SK-N-SH (cell line): ENCODE data around the gene PCP4L1. TPM values are rescaled to one million over a fixed set of nuclear protein-coding genes. Genes with fewer than 3 reads are reported as not detected.

Experiments used
- CTCF ChIA-PET: fragments of 300-600, 350-600 bp; formaldehyde crosslinking; extraction: SDS; loops from one replicate; lab custom pipeline; 2021; lab: Yijun Ruan, JAX
- POLR2A ChIA-PET: fragments of 350-600 bp; sonication (Branson Sonifier 250); formaldehyde crosslinking; extraction: SDS; loops from one replicate; lab custom pipeline; 2020; ENCODE audit warnings: antibody characterized with exemption, inconsistent platforms; lab: Yijun Ruan, JAX
- DNase-seq: peaks from one replicate; pipeline ENCODE4 v3.0.0; 2012
- H2AFZ ChIP-seq: fragments of 200-600 bp; sonication (generic); 2 replicates; pipeline ENCODE4 v1.8.1; 2016; ENCODE audit warnings: antibody characterized with exemption, mild to moderate bottlenecking, low read depth
- H3F3A ChIP-seq: fragments of 200-600 bp; sonication (generic); replicated peaks from 2 replicates; pipeline ENCODE3; 2016; ENCODE audit warnings: antibody characterized with exemption, mild to moderate bottlenecking; ENCODE audit not compliant: insufficient read depth
- H3K27ac ChIP-seq, 2 experiments: fragments of 200-500 bp in 1 of 2; fragments of 200-600 bp in 1 of 2; sonication (Bioruptor generic) in 1 of 2; sonication (generic), shearing (Covaris generic) in 1 of 2; 2 replicates each; pipeline versions ENCODE4 v1.5.1 to v1.6.1; 2014 to 2016; ENCODE audit warnings: low read depth in 2 of 2, inconsistent platforms in 1 of 2, low read length in 1 of 2, mild to moderate bottlenecking in 1 of 2, mixed read lengths in 1 of 2
- H3K27me3 ChIP-seq: fragments of 200-600 bp; sonication (generic), shearing (Covaris generic); 2 replicates; pipeline ENCODE4 v1.6.1; 2016; ENCODE audit warnings: mixed run types; ENCODE audit not compliant: insufficient read depth
- H3K36me3 ChIP-seq, 2 experiments: fragments of 200-500 bp in 1 of 2; fragments of 200-600 bp in 1 of 2; sonication (Bioruptor generic) in 1 of 2; sonication (generic) in 1 of 2; replicated peaks in 1 of 2; 2 replicates each; pipeline versions ENCODE3 to v1.5.1; 2014 to 2016; ENCODE audit warnings: low read length in 1 of 2, mild to moderate bottlenecking in 1 of 2; ENCODE audit not compliant: insufficient read depth in 2 of 2, control insufficient read depth in 1 of 2
- H3K4me1 ChIP-seq, 2 experiments: fragments of 200-500 bp in 1 of 2; fragments of 200-600 bp in 1 of 2; sonication (Bioruptor generic) in 1 of 2; sonication (generic), shearing (Covaris generic) in 1 of 2; 2 replicates each; pipeline versions ENCODE4 v1.5.1 to v1.6.1; 2014 to 2016; ENCODE audit warnings: low read depth in 1 of 2, low read length in 1 of 2, mixed run types in 1 of 2; ENCODE audit not compliant: insufficient read depth in 2 of 2, control insufficient read depth in 1 of 2
- H3K4me2 ChIP-seq: fragments of 200-600 bp; sonication (generic), shearing (Covaris generic); 2 replicates; pipeline ENCODE4 v1.6.1; 2017; ENCODE audit warnings: mixed run types
- H3K4me3 ChIP-seq, 2 experiments: fragments of 200-500 bp in 1 of 2; fragments of 200-600 bp in 1 of 2; sonication (Bioruptor generic) in 1 of 2; sonication (generic), shearing (Covaris generic) in 1 of 2; 2 replicates each; pipeline versions ENCODE4 v1.5.1 to v1.8.1; 2014 to 2016; ENCODE audit warnings: low read depth in 2 of 2, inconsistent platforms in 1 of 2, low read length in 1 of 2, mild to moderate bottlenecking in 1 of 2, mixed read lengths in 1 of 2, moderate library complexity in 1 of 2
- H3K79me2 ChIP-seq: fragments of 200-600 bp; sonication (generic); 2 replicates; pipeline ENCODE4 v1.8.1; 2017; ENCODE audit warnings: mild to moderate bottlenecking; ENCODE audit not compliant: insufficient read depth
- H3K9ac ChIP-seq: fragments of 200-600 bp; sonication (generic); 2 replicates; pipeline ENCODE4 v1.6.1; 2017; ENCODE audit warnings: mixed run types
- H3K9me2 ChIP-seq: fragments of 200-600 bp; sonication (generic); 2 replicates; pipeline ENCODE4 v1.6.1; 2017; ENCODE audit warnings: mixed run types
- H3K9me3 ChIP-seq: fragments of 200-600 bp; sonication (generic); 2 replicates; pipeline ENCODE4 v1.6.1; 2017; ENCODE audit warnings: mixed run types, mild to moderate bottlenecking, moderate library complexity
- H4K20me1 ChIP-seq: fragments of 200-600 bp; sonication (generic); 2 replicates; pipeline ENCODE4 v1.6.1; 2017; ENCODE audit warnings: mild to moderate bottlenecking, mixed run types; ENCODE audit not compliant: insufficient read depth
- CHD2 ChIP-seq: fragments of 150-350 bp; IDR thresholded peaks from 2 replicates; pipeline ENCODE4 v1.6.1; 2018; ENCODE audit warnings: low read length; ENCODE audit not compliant: partially characterized antibody
- ELF1 ChIP-seq: IDR thresholded peaks from 2 replicates; pipeline ENCODE4 v1.4.0; 2012
- FOSL2 ChIP-seq: IDR thresholded peaks from 2 replicates; pipeline ENCODE4 v1.4.0; 2012; ENCODE audit warnings: low read depth, mild to moderate bottlenecking, moderate library complexity, borderline replicate concordance
- GABPA ChIP-seq: IDR thresholded peaks from 2 replicates; pipeline ENCODE4 v1.4.0; 2012; ENCODE audit warnings: low read depth, mild to moderate bottlenecking
- MEF2A ChIP-seq: IDR thresholded peaks from 2 replicates; pipeline ENCODE4 v1.4.0; 2012; ENCODE audit warnings: low read depth, borderline replicate concordance
- NFIC ChIP-seq: IDR thresholded peaks from 2 replicates; pipeline ENCODE4 v1.4.0; 2012; ENCODE audit warnings: borderline replicate concordance
- POLR2AphosphoS5 ChIP-seq: IDR thresholded peaks from 2 replicates; pipeline ENCODE4 v1.6.1; 2012; ENCODE audit warnings: low read depth, low read length
- RAD21 ChIP-seq: IDR thresholded peaks from 2 replicates; pipeline ENCODE4 v1.6.1; 2012; ENCODE audit warnings: mild to moderate bottlenecking, low read length
- RCOR1 ChIP-seq: fragments of 150-350 bp; IDR thresholded peaks from 2 replicates; pipeline ENCODE4 v1.6.1; 2017; ENCODE audit warnings: antibody characterized with exemption, low read length
- RXRA ChIP-seq: IDR thresholded peaks from 2 replicates; pipeline ENCODE4 v1.4.0; 2012; ENCODE audit warnings: low read depth, mild to moderate bottlenecking, borderline replicate concordance
- SMC3 ChIP-seq: IDR thresholded peaks from 2 replicates; pipeline ENCODE4 v1.6.1; 2012; ENCODE audit warnings: low read depth, low read length, improper control_type of control experiment
- YY1 ChIP-seq: IDR thresholded peaks from 2 replicates; pipeline ENCODE4 v1.4.0; 2012; ENCODE audit warnings: low read depth, mild to moderate bottlenecking
- WGBS: methylation state at CpG from one replicate; pipeline ENCODE4 v1.1.6; 2017; ENCODE audit warnings: low lambda C conversion rate; 5-methylcytosine and 5-hydroxymethylcytosine counted together
- polyA plus RNA-seq, 3 experiments: library from polyadenylated mRNA; depleted of rRNA; stranded (reverse); fragments of >200 nt; gene quantifications; 2 replicates each; pipeline ENCODE4 v1.2.3, GENCODE V29; 2012
- TF ChIP-seq, protein P1 (sequence below): fragments of 200-600 bp; sonication (generic); IDR thresholded peaks from 2 replicates; pipeline ENCODE4 v1.6.1; 2017; ENCODE audit warnings: antibody characterized with exemption, mild to moderate bottlenecking, moderate library complexity
- TF ChIP-seq, protein P2 (sequence below): IDR thresholded peaks from 2 replicates; pipeline ENCODE4; 2012
- TF ChIP-seq, protein P3 (sequence below): IDR thresholded peaks from 2 replicates; pipeline ENCODE4 v1.4.0; 2012; ENCODE audit warnings: low read depth, borderline replicate concordance
- TF ChIP-seq, protein P4 (sequence below): fragments of 150-350 bp; IDR thresholded peaks from 2 replicates; pipeline ENCODE4 v1.6.1; 2017; ENCODE audit warnings: antibody characterized with exemption, low read length, low read depth, borderline replicate concordance

PCP4L1 gene
- polyA plus RNA-seq, 1 of the 3 experiments (the other 2 are of a cell fraction) = not detected

DNA sequence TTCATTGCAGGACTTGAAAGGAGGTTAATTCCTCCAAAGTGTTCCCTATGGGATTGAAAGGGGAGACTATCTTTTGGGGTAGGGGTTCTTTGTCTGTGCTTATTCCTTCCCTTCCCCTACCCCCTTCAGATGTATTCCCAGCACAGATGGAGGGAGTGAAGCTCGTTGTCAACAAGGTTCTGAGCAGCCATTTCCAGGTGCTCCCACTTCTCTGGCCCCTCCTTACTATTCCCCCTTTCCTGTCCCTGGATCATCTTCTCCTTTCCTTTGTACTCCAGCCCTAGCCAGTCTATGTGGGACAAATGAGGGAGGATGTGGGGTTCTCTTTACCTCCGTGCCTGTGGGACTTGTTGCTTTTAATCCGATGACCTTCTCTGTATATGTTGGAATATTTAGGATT, 31.8 kb upstream of the PCP4L1 start:
- H3K4me3 ChIP-seq = peak overlapping the region; percentile 69 to 74

DNA sequence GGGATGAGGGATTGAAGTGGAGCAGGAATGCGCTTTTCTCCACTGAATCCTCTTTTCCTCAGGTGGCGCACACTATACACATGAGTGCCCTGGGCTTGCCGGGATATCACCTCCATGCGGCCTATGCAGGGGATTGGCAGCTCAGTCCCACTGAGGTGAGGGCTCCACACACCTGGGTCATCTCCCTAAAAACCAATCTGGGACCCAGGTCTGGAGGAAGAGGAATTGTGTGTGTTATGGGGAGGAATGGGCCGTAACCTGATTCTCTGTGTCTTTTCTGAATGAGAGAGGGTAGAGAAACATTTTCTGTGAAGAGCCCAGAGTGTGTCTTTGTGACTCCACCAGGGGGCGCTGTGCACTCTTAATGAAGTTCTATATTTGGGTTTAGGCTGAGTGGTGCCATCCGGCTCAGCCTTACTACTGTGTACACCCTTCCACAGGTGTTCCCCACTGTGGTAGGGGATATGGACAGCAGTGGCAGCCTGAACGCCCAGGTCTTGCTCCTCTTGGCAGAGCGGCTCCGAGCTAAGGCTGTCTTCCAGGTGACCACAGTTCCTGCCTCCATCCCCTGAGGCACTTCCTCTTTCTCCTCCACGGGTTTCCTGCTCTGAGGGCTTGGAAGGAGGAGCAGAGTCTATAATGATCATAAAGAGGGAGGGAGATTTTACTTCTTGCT, 31.2 kb upstream of the PCP4L1 start:
- H3K4me1 ChIP-seq = peaks cover 8 to 21% of the 10 kb centered on the region in 2 experiments; a peak in 3 of 4 replicates
- WGBS = 50% methylated on average over 10 of the region's 11 CpGs
- peak overlapping the region; percentile 80; the same call in 1 of the 2 replicates for H2AFZ ChIP-seq
- H3K4me2 ChIP-seq = peak overlapping the region; percentile 79
- peaks cover 14% of the 10 kb centered on the region for H3F3A ChIP-seq
- peak overlapping the region; percentile 69 to 74 for H3K4me3 ChIP-seq
- H3K9ac ChIP-seq = peak overlapping the region; percentile 68; the same call in 1 of the 2 replicates
- H3K27me3 ChIP-seq = no peaks in the 10 kb centered on the region
- TF ChIP-seq MEF2A (peak; percentile 11; the same call in 1 of the 2 replicates), RCOR1 (no peak), RAD21 (peak; percentile 76), ELF1 (no peak), SMC3 (peak; percentile 91)
- TF ChIP-seq, protein P1, sequence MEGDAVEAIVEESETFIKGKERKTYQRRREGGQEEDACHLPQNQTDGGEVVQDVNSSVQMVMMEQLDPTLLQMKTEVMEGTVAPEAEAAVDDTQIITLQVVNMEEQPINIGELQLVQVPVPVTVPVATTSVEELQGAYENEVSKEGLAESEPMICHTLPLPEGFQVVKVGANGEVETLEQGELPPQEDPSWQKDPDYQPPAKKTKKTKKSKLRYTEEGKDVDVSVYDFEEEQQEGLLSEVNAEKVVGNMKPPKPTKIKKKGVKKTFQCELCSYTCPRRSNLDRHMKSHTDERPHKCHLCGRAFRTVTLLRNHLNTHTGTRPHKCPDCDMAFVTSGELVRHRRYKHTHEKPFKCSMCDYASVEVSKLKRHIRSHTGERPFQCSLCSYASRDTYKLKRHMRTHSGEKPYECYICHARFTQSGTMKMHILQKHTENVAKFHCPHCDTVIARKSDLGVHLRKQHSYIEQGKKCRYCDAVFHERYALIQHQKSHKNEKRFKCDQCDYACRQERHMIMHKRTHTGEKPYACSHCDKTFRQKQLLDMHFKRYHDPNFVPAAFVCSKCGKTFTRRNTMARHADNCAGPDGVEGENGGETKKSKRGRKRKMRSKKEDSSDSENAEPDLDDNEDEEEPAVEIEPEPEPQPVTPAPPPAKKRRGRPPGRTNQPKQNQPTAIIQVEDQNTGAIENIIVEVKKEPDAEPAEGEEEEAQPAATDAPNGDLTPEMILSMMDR = peak; percentile 87
- ChIA-PET POLR2A (interaction anchor here (2.2 kb wide), 1 partner anchor 25 kb away, joined by 19 read pairs; the partner anchor contains the start of gene NDUFS2), CTCF (interaction anchor here (0.6 to 6.3 kb wide), 39 partner anchors 9 to 192 kb away, joined by 3 to 78 read pairs (median 5); partner anchors contain the start of genes ADAMTS4, CFAP126, FCER1G and NDUFS2)
- H3K27ac ChIP-seq = peak overlapping the region in 1 of 2 experiments; percentile 28; a peak in 1 of 4 replicates
- H3K36me3 ChIP-seq = peaks cover 0 to 20% of the 10 kb centered on the region in 2 experiments
- no peaks in the 10 kb centered on the region for H3K79me2 ChIP-seq
- no peaks in the 10 kb centered on the region for H4K20me1 ChIP-seq
- no peaks in the 10 kb centered on the region for H3K9me3 ChIP-seq
- no peaks in the 10 kb centered on the region for H3K9me2 ChIP-seq
- DNase-seq = peak; percentile 67

More for the DNA sequence above, 31.8 kb upstream of the PCP4L1 start:
- DNase-seq = no peak
- Histone ChIP-seq H3K9me2 (no peaks in the 10 kb centered on the region), H4K20me1 (no peaks in the 10 kb centered on the region), H3K9ac (peak overlapping the region; percentile 68; the same call in 1 of the 2 replicates), H2AFZ (peak overlapping the region; percentile 80), H3K27me3 (no peaks in the 10 kb centered on the region), H3K36me3 (peaks cover 0 to 20% of the 10 kb centered on the region in 2 experiments), H3K4me2 (peak overlapping the region; percentile 79), H3K4me1 (peaks cover 8 to 21% of the 10 kb centered on the region in 2 experiments; a peak in 3 of 4 replicates), H3K27ac (no peak overlapping the region; a peak in 1 of 4 replicates), H3K9me3 (no peaks in the 10 kb centered on the region), H3K79me2 (no peaks in the 10 kb centered on the region), H3F3A (peaks cover 14% of the 10 kb centered on the region)
- ChIA-PET CTCF (interaction anchor here (0.6 to 6.2 kb wide), 27 partner anchors 10 to 163 kb away, joined by 3 to 78 read pairs (median 7); partner anchors contain the start of genes ADAMTS4, FCER1G, MPZ and NDUFS2), POLR2A (interaction anchor here (2.2 kb wide), 1 partner anchor 24 kb away, joined by 19 read pairs; the partner anchor contains the start of gene NDUFS2)
- 41% methylated on average over 3 of the region's 3 CpGs for WGBS
- TF ChIP-seq, protein P2, sequence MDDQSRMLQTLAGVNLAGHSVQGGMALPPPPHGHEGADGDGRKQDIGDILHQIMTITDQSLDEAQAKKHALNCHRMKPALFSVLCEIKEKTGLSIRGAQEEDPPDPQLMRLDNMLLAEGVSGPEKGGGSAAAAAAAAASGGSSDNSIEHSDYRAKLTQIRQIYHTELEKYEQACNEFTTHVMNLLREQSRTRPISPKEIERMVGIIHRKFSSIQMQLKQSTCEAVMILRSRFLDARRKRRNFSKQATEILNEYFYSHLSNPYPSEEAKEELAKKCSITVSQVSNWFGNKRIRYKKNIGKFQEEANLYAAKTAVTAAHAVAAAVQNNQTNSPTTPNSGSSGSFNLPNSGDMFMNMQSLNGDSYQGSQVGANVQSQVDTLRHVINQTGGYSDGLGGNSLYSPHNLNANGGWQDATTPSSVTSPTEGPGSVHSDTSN = no peak
- TF ChIP-seq RXRA (no peak), POLR2AphosphoS5 (no peak), CHD2 (no peak), FOSL2 (no peak), GABPA (no peak), YY1 (no peak), MEF2A (no peak), NFIC (no peak)
- TF ChIP-seq, protein P3, sequence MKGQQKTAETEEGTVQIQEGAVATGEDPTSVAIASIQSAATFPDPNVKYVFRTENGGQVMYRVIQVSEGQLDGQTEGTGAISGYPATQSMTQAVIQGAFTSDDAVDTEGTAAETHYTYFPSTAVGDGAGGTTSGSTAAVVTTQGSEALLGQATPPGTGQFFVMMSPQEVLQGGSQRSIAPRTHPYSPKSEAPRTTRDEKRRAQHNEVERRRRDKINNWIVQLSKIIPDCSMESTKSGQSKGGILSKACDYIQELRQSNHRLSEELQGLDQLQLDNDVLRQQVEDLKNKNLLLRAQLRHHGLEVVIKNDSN = no peak
- TF ChIP-seq, protein P4, sequence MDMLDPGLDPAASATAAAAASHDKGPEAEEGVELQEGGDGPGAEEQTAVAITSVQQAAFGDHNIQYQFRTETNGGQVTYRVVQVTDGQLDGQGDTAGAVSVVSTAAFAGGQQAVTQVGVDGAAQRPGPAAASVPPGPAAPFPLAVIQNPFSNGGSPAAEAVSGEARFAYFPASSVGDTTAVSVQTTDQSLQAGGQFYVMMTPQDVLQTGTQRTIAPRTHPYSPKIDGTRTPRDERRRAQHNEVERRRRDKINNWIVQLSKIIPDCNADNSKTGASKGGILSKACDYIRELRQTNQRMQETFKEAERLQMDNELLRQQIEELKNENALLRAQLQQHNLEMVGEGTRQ = no peak
